ENCODE measurements around the gene GPN3. TPM values are rescaled to one million over a fixed set of nuclear protein-coding genes. Genes with fewer than 3 reads are reported as not detected.
"Not testable (repeated sequence)": the region's sequence is repeated elsewhere in the genome, so short reads cannot be mapped to it uniquely, and the experiment has no call there.

Gene GPN3
- total and polyA plus RNA-seq, 2 experiments from 2014 or later, result 18.4 to 43.5 TPM

- H3K79me2 ChIP-seq (ENCODE audit: insufficient read depth), result peaks cover 52% of the 10 kb centered on the region
- TF ChIP-seq EZH2 (IDR thresholded peaks at IDR 0.05; ENCODE audit: insufficient read depth, poor library complexity, severe bottlenecking) (no peak), EZH2phosphoT487 (IDR thresholded peaks at IDR 0.05; ENCODE audit: insufficient read depth, low read depth) (no peak)
- peaks cover 10% of the 10 kb centered on the region; the same call in 1 of the 2 replicates for H3K4me1 ChIP-seq (ENCODE audit: insufficient read depth)
- no peaks in the 10 kb centered on the region for H3K9me2 ChIP-seq (ENCODE audit: insufficient read depth)
- 0 out of 2 replicates have a peak overlapping the region, but pooled peaks have one; percentile 90 for H2AFZ ChIP-seq
- H3K36me3 ChIP-seq (ENCODE audit: low read depth), result 0 out of 2 replicates have a peak, but pooled peaks cover 3% of the 10 kb centered on the region
- no peaks in the 10 kb centered on the region for H4K20me1 ChIP-seq (ENCODE audit: insufficient read depth)
- no peak overlapping the region for H3K27ac ChIP-seq
- no peak for DNase-seq
- peak overlapping the region; percentile 98 for H3K4me2 ChIP-seq (ENCODE audit: unreplicated experiment)
- peak overlapping the region; percentile 88 for H3K4me3 ChIP-seq
- H3K9ac ChIP-seq, result peak overlapping the region; percentile 90
- 59 to 69% methylated on average over 2 to 5 of the region's 5 CpGs for WGBS, 2 experiments (ENCODE audit: low coverage in 1 of 2, low lambda C conversion rate in 2 of 2, missing lambda C conversion rate in 2 of 2)
- H3K9me3 ChIP-seq (ENCODE audit: low read depth), result no peaks in the 10 kb centered on the region
- no peaks in the 10 kb centered on the region for H3K27me3 ChIP-seq (replicated peaks; ENCODE audit: insufficient read depth)
- H3F3A ChIP-seq (ENCODE audit: insufficient read depth), result no peaks in the 10 kb centered on the region
- in situ Hi-C loops (cut with MboI), result no loop called here
These were observed 1.3 kb downstream of the GPN3 start for GRCh38 chr12:110466791-110467190.

DNA sequence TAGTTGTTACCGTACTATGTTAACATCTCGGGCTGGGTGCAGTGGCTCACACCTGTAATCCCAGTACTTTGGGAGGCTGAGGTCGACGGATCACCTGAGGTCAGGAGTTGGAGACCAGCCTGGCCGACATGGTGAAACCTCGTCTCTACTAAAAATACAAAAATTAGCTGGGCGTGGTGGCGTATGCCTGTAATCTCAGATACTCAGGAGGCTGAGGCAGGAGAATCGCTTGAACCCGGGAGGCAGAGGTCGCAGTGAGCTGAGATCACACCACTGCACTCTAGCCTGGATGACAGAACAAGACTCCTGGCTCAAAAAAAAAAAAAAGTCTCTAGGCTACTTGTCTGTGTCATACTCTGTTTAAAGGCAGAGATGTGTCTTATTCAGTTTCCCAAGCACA lies 2.3 kb downstream of the GPN3 start:
- 93 to 94% methylated on average over 11 of the region's 11 CpGs for WGBS, 2 experiments (ENCODE audit: low coverage in 1 of 2, low lambda C conversion rate in 2 of 2, missing lambda C conversion rate in 2 of 2)
- H3K4me2 ChIP-seq (ENCODE audit: unreplicated experiment); H2AFZ ChIP-seq; H3K4me3 ChIP-seq; H3F3A ChIP-seq (ENCODE audit: insufficient read depth); H3K36me3 ChIP-seq (ENCODE audit: low read depth); H3K9me2 ChIP-seq (ENCODE audit: insufficient read depth); H3K27me3 ChIP-seq (replicated peaks; ENCODE audit: insufficient read depth); H3K9me3 ChIP-seq (ENCODE audit: low read depth); H4K20me1 ChIP-seq (ENCODE audit: insufficient read depth); H3K4me1 ChIP-seq (ENCODE audit: insufficient read depth); H3K27ac ChIP-seq; in situ Hi-C loops (cut with MboI); DNase-seq: not testable (repeated sequence)
- H3K9ac ChIP-seq, result 0 out of 2 replicates have a peak overlapping the region, but pooled peaks have one; percentile 2
- peaks cover 42% of the 10 kb centered on the region for H3K79me2 ChIP-seq (ENCODE audit: insufficient read depth)

DNA sequence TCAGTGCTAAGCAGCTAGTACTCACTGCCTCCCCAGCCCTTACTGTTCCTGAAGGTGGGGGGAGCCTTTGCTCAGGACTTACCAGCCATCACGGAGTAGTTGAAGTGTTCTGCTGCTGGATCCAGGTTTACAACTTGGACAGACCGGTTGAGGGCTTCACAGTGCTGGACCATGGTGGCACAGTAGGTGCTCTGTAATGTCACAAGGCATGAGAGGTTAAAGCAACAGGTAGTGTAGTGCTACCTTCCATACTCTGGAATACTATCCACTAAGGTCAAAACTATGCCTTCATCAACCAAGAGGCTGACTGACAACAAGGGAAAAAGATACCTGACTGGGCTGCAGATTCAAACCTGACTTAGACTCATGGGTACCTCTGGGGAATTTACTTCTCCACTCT lies 3.0 kb downstream of the GPN3 start:
- Histone ChIP-seq H2AFZ (no peak overlapping the region), H3K79me2 (ENCODE audit: insufficient read depth) (peaks cover 34% of the 10 kb centered on the region), H3K4me2 (ENCODE audit: unreplicated experiment) (no peak overlapping the region), H3K9me2 (ENCODE audit: insufficient read depth) (no peaks in the 10 kb centered on the region), H3K27ac (no peak overlapping the region), H3K27me3 (replicated peaks; ENCODE audit: insufficient read depth) (no peaks in the 10 kb centered on the region), H3F3A (ENCODE audit: insufficient read depth) (no peaks in the 10 kb centered on the region), H3K4me1 (ENCODE audit: insufficient read depth) (peaks cover 10% of the 10 kb centered on the region; the same call in 1 of the 2 replicates), H3K36me3 (ENCODE audit: low read depth) (0 out of 2 replicates have a peak, but pooled peaks cover 3% of the 10 kb centered on the region), H3K4me3 (no peak overlapping the region), H4K20me1 (ENCODE audit: insufficient read depth) (no peaks in the 10 kb centered on the region), H3K9ac (no peak overlapping the region), H3K9me3 (ENCODE audit: low read depth) (no peaks in the 10 kb centered on the region)
- in situ Hi-C loops (cut with MboI), result no loop called here
- DNase-seq, result no peak
- TF ChIP-seq EZH2phosphoT487 (IDR thresholded peaks at IDR 0.05; ENCODE audit: insufficient read depth, low read depth), result no peak
- TF ChIP-seq EZH2 (IDR thresholded peaks at IDR 0.05; ENCODE audit: insufficient read depth, poor library complexity, severe bottlenecking), result no peak
- WGBS, 2 experiments (ENCODE audit: low coverage in 1 of 2, low lambda C conversion rate in 2 of 2, missing lambda C conversion rate in 2 of 2), result 65 to 79% methylated on average over 2 of the region's 2 CpGs

DNA sequence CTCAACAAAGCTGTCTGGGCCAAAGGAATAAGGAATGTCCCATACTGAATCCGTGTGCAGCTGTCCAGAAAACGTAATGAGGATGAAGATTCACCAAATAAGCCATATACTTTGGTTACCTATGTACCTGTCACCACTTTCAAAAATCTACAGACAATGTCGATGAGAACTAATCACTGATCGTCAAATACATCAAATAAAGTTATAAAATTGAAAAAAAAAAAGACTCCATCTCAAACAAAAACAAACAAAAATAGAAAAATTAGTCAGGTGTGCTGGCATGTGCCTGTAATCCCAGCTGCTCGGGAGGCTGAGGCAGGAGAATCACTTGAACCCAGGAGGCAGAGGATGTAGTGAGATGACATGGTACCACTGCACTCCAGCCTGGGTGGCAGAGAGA lies 6.9 kb downstream of the GPN3 start:
- H3F3A ChIP-seq (ENCODE audit: insufficient read depth); H3K4me1 ChIP-seq (ENCODE audit: insufficient read depth); H3K9me2 ChIP-seq (ENCODE audit: insufficient read depth); H3K27ac ChIP-seq; H3K9ac ChIP-seq; H3K4me2 ChIP-seq (ENCODE audit: unreplicated experiment); in situ Hi-C loops (cut with MboI); H3K36me3 ChIP-seq (ENCODE audit: low read depth); H3K27me3 ChIP-seq (replicated peaks; ENCODE audit: insufficient read depth); DNase-seq; H3K4me3 ChIP-seq; H2AFZ ChIP-seq; H4K20me1 ChIP-seq (ENCODE audit: insufficient read depth); H3K9me3 ChIP-seq (ENCODE audit: low read depth); H3K79me2 ChIP-seq (ENCODE audit: insufficient read depth): not testable (repeated sequence)
- 78 to 80% methylated on average over 5 of the region's 5 CpGs for whole genome bisulfite sequencing, 2 experiments (ENCODE audit: low coverage in 1 of 2, low lambda C conversion rate in 2 of 2, missing lambda C conversion rate in 2 of 2)

DNA sequence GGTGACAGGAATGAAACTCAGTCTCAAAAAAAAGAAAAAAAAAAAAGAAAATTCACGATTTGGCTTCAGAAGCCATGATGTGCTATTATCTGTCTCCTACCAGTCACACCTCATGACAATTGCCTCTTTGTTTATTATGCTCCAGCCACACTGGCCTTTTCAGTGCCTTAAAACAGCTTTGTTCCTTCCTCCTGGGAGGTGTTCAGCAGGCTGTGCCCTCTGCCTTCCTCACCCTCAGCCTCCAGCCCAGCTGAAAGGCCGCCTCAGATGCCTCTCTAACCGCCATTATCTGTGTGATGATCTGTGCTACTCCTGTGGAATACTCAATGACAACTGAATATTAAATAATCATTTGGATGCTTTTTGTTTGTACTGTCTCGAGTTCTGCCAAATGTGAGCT lies 9.3 kb downstream of the GPN3 start:
- H3K4me3 ChIP-seq, result no peak overlapping the region
- in situ Hi-C loops (cut with MboI), result no loop called here
- no peaks in the 10 kb centered on the region for H3K9me3 ChIP-seq (ENCODE audit: low read depth)
- H3K36me3 ChIP-seq (ENCODE audit: low read depth), result no peaks in the 10 kb centered on the region; the same call in 1 of the 2 replicates
- H3K9ac ChIP-seq, result no peak overlapping the region
- H4K20me1 ChIP-seq (ENCODE audit: insufficient read depth), result no peaks in the 10 kb centered on the region
- no peak for DNase-seq
- no peak overlapping the region for H2AFZ ChIP-seq
- no peaks in the 10 kb centered on the region for H3K27me3 ChIP-seq (replicated peaks; ENCODE audit: insufficient read depth)
- TF ChIP-seq EZH2phosphoT487 (IDR thresholded peaks at IDR 0.05; ENCODE audit: insufficient read depth, low read depth) (no peak), EZH2 (IDR thresholded peaks at IDR 0.05; ENCODE audit: insufficient read depth, poor library complexity, severe bottlenecking) (no peak)
- no peak overlapping the region for H3K27ac ChIP-seq
- WGBS, 2 experiments (ENCODE audit: low coverage in 1 of 2, low lambda C conversion rate in 2 of 2, missing lambda C conversion rate in 2 of 2), result 90 to 97% methylated on average over 4 of the region's 4 CpGs
- no peaks in the 10 kb centered on the region for H3K9me2 ChIP-seq (ENCODE audit: insufficient read depth)
- H3F3A ChIP-seq (ENCODE audit: insufficient read depth), result no peaks in the 10 kb centered on the region
- no peaks in the 10 kb centered on the region for H3K4me1 ChIP-seq (ENCODE audit: insufficient read depth)
- no peak overlapping the region for H3K4me2 ChIP-seq (ENCODE audit: unreplicated experiment)
- H3K79me2 ChIP-seq (ENCODE audit: insufficient read depth), result no peaks in the 10 kb centered on the region

All from GM23248 (cell line).